ACC112 (cell line): Measurements from ENCODE around the gene RNF214.
"Not testable (repeated sequence)": the region's sequence is repeated elsewhere in the genome, so short reads cannot be mapped to it uniquely, and the experiment has no call there.

Source experiments
- H2AFZ ChIP-seq: fragments of 200-600 bp; sonication (generic); one replicate; pipeline ENCODE4 v1.6.0; 2017; ENCODE audit warnings: antibody characterized with exemption, low read length; ENCODE audit not compliant: unreplicated experiment
- H3K27ac ChIP-seq: fragments of 200-600 bp; sonication (generic); 2 replicates; pipeline ENCODE4 v1.5.1; 2014; ENCODE audit warnings: low read depth, mild to moderate bottlenecking, antibody characterized with exemption, low read length, moderate library complexity
- H3K27me3 ChIP-seq: fragments of 200-600 bp; sonication (generic); 2 replicates; pipeline ENCODE4 v1.6.1; 2014; ENCODE audit warnings: mild to moderate bottlenecking, antibody characterized with exemption, low read length, moderate library complexity, mixed read lengths; ENCODE audit not compliant: insufficient read depth
- H3K36me3 ChIP-seq: fragments of 200-600 bp; sonication (generic); 2 replicates; pipeline ENCODE4 v1.6.1; 2016; ENCODE audit warnings: mild to moderate bottlenecking, antibody characterized with exemption, low read length, moderate library complexity, mixed read lengths; ENCODE audit not compliant: insufficient read depth
- H3K4me1 ChIP-seq: fragments of 200-600 bp; sonication (generic); one replicate; pipeline ENCODE4 v1.6.1; 2016; ENCODE audit warnings: low read length, mixed read lengths; ENCODE audit not compliant: insufficient read depth, unreplicated experiment, control insufficient read depth
- H3K4me3 ChIP-seq: fragments of 200-600 bp; sonication (generic); 2 replicates; pipeline ENCODE4 v1.5.1; 2014; ENCODE audit warnings: mild to moderate bottlenecking, low read depth, low read length
- H3K79me2 ChIP-seq: fragments of 200-600 bp; sonication (generic); one replicate; pipeline ENCODE4 v1.6.0; 2016; ENCODE audit warnings: low read length; ENCODE audit not compliant: control insufficient read depth, unreplicated experiment, insufficient read depth

Gene RNF214

DNA sequence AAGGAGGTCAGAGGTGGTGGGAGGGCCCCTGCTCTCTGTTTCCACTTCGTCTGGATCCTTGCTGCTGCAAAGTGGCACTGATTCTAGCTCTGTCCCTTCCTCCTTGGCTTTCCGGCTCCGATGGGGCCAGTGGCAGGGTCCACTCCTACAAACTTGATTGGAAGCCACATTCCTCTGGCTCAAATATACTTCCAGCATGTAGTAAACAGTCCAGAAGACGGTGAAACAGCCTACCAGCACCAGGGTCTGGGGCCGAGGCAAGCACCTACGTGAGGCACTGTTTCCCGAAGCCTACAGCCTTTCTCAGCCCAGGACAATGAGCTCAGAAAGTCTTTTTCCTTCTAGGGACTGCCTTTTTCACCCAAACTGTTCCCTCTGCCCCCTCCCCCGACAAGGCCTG, 26.4 kb upstream of the RNF214 start:
- not testable (repeated sequence) for H2AFZ ChIP-seq, H3K27ac ChIP-seq, H3K4me3 ChIP-seq, H3K27me3 ChIP-seq
- H3K36me3 ChIP-seq, result peaks cover 14% of the 10 kb centered on the region; the same call in 1 of the 2 replicates
- peaks cover 16% of the 10 kb centered on the region for H3K79me2 ChIP-seq
- peaks cover 14% of the 10 kb centered on the region for H3K4me1 ChIP-seq

DNA sequence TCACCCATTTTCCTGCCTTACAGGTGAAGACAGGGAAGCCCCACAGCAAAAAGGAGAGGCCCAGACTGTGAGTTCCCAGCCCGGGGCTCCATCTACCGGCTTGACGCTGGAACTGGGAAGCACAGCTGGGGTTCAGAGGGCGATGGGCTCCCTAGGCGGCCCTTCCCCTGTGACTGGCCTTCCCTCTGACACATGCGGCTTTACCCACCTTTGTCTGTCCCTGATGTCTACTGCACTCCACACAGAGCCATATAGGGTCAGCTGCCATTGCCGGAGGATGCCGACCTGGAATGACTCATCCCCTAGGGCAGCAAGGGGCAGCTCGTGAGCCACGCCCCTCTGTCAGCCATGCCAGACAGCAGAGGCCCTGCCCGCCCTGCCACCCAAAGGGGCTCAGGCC, 25.6 kb upstream of the RNF214 start:
- H3K36me3 ChIP-seq, result peaks cover 14% of the 10 kb centered on the region; the same call in 1 of the 2 replicates
- not testable (repeated sequence) for H3K27ac ChIP-seq, H2AFZ ChIP-seq, H3K79me2 ChIP-seq, H3K27me3 ChIP-seq, H3K4me3 ChIP-seq, H3K4me1 ChIP-seq

DNA sequence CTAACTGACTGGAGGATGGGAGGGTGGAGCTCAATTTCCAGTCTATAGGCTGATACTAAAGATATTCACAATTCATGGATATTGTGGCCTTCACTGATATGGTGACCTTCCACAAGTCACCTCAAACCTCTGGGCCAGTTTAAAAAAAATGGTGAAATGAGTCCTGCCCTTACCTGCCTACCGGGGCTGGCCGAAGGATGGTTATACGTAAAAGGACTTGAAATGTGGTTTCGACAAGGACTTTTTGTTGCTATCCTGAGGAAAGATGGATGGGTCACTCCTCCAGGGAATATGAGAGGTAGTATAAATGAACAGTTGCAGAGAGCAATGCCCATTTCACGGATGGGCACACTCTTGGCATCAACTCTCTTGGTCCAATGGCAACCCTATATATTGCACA, 25.0 kb upstream of the RNF214 start:
- not testable (repeated sequence) for H3K4me3 ChIP-seq, H3K27ac ChIP-seq, H3K4me1 ChIP-seq, H2AFZ ChIP-seq, H3K79me2 ChIP-seq, H3K27me3 ChIP-seq
- peaks cover 14% of the 10 kb centered on the region; the same call in 1 of the 2 replicates for H3K36me3 ChIP-seq

DNA sequence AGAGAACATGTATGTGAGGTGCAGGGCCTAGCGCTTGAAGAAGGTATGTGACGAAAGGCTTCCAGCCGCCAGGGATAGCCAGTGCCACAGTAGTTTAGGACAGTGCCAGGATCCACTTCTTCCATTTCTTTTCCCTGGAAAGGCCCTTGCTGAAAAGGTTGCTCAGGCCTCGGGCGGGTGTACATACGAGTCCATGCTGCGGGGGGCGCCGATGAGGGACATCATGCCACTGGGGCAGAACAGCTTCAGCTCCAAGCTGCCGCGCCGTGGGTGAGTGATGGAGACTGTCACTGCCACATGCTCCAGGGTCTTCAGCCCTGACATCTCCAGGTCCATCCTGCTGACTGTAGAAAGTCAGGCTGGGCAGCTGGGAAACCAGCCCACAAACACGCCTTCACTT, 23.8 kb upstream of the RNF214 start:
- H2AFZ ChIP-seq, H3K27ac ChIP-seq, H3K27me3 ChIP-seq, H3K79me2 ChIP-seq, H3K4me1 ChIP-seq, H3K4me3 ChIP-seq: not testable (repeated sequence)
- H3K36me3 ChIP-seq, result peaks cover 11% of the 10 kb centered on the region; the same call in 1 of the 2 replicates

DNA sequence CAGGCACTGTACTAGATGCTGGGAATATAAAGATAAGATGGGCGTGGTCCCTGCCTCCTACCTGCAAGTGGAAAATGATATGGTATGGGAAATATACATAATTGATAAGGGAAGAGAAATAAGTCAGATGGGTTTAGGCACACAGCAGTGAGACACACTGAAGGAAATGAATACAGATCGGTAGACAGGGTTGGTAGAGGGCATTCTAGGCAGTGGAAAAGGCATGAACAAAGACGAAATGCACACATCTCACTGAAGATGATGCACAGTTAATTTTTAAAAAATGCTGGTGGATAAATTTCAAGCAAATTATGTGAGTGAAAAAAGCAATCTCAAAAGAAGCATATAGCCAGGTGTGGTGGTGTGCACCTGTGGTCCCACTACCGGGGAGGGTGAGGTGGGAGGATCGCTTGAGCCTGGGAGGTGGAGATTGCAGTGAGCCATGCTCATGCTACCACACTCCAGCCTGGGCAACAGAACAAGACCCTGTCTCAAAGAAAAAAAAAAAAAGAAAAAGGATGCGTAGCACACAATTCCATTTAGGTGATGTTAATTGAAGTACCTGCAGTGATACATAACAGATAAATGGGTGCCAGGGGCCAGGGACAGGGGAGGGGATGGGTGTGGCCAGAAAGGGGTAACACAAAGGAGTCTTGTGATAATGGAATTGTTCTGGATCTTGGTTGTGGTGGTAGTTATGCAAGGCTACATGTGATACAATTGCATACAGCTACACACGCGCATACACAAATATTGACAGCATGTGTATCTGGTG, 22.9 kb upstream of the RNF214 start:
- H3K4me1 ChIP-seq, H3K4me3 ChIP-seq, H2AFZ ChIP-seq, H3K27me3 ChIP-seq, H3K79me2 ChIP-seq, H3K27ac ChIP-seq: not testable (repeated sequence)
- peaks cover 12% of the 10 kb centered on the region; the same call in 1 of the 2 replicates for H3K36me3 ChIP-seq

DNA sequence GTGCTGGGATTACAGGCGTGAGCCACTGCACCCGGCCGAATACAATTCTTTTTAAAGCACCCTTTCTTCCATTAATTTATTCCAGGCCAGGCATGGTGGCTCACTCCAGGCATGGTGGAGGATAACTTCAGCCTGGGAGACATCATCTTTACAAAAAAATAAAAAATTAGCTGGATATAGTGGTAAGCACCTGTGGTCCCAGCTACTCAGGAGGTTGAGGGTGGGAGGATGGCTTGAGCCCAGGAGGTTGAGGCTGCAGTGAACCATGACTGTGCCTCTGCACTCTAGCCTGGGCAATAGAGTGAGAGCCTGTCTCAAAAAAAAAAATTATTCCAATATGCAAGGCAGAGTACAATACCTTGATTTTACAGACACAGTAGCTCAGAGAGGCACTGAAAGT, 21.9 kb upstream of the RNF214 start:
- Histone ChIP-seq H3K79me2 (no peaks in the 10 kb centered on the region), H3K27ac (no peak overlapping the region), H2AFZ (no peak overlapping the region)

DNA sequence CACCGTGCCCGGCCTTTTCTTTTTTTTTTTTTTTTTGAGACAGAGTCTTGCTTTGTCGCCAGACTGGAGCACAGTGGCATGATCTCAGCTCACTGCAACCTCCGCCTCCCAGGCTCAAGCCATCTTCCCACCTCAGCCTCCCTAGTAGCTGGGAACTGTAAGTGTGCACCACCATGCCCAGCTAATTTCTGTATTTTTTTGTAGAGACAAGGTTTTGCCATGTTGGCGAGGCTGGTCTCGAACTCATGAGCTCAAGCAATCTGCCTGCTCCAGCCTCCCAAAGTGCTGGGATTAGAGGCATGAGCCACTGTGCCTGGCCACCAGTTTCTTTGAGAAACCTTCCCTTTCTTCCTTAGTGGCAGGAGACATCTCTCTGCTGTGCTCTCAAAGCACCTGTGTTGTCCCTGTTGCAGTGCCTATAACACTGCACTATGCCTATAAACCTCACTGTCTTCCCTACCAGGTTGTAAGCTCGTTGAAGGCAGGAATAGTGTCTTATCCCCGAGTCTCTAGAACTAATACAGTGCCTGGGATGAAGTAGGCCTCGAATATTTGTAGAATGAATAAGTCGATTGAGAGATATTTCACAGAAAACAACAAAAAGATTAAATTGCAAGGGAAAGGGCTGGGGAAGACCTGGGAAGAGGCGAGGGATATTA, 19.6 kb upstream of the RNF214 start:
- Histone ChIP-seq H2AFZ (no peak overlapping the region), H3K79me2 (no peaks in the 10 kb centered on the region), H3K27me3 (no peaks in the 10 kb centered on the region), H3K4me3 (no peak overlapping the region), H3K27ac (no peak overlapping the region), H3K36me3 (peaks cover 14% of the 10 kb centered on the region; the same call in 1 of the 2 replicates), H3K4me1 (peaks cover 17% of the 10 kb centered on the region)

More for the DNA sequence above, 21.9 kb upstream of the RNF214 start:
- Histone ChIP-seq H3K27me3 (no peaks in the 10 kb centered on the region), H3K4me3 (no peak overlapping the region), H3K36me3 (peaks cover 14% of the 10 kb centered on the region; the same call in 1 of the 2 replicates), H3K4me1 (peaks cover 3% of the 10 kb centered on the region)

DNA sequence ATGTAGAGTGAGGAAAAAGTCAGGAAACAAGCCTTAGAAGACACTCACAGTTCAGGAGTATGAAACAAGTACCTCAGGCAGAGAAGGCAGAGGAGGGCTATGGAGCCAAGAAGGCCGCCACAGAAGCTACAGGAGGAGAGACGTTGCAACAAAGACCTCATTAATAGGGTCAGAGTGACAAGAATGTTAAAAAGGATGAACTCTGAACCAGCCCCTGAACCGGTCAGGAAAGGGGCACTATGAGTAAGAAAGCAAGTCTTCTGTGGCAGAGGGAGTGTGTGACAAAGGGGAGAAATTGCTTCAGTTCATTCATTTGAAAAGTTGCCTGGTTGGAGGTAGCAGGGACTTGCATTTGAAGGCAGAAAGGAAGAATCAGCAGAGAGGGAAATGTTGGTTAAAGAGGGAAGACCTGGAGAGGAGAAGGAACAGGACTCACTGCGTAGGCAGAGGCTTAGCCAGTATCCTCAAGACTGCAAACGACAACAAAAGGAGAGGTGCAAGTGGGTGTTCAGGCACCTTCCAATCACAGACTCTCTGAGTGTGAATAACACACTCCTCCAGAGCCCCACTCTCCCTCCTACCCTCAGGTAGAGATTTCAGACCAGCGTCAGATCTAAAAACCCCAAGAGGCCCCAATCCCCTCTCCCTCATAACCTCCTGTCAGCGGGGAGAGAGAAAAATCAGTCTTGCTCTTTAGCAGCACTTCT, 17.9 kb upstream of the RNF214 start:
- Histone ChIP-seq H3K4me3 (no peak overlapping the region), H3K4me1 (peaks cover 34% of the 10 kb centered on the region), H3K27me3 (no peaks in the 10 kb centered on the region), H2AFZ (no peak overlapping the region), H3K36me3 (peaks cover 24% of the 10 kb centered on the region), H3K27ac (no peak overlapping the region), H3K79me2 (no peaks in the 10 kb centered on the region)

DNA sequence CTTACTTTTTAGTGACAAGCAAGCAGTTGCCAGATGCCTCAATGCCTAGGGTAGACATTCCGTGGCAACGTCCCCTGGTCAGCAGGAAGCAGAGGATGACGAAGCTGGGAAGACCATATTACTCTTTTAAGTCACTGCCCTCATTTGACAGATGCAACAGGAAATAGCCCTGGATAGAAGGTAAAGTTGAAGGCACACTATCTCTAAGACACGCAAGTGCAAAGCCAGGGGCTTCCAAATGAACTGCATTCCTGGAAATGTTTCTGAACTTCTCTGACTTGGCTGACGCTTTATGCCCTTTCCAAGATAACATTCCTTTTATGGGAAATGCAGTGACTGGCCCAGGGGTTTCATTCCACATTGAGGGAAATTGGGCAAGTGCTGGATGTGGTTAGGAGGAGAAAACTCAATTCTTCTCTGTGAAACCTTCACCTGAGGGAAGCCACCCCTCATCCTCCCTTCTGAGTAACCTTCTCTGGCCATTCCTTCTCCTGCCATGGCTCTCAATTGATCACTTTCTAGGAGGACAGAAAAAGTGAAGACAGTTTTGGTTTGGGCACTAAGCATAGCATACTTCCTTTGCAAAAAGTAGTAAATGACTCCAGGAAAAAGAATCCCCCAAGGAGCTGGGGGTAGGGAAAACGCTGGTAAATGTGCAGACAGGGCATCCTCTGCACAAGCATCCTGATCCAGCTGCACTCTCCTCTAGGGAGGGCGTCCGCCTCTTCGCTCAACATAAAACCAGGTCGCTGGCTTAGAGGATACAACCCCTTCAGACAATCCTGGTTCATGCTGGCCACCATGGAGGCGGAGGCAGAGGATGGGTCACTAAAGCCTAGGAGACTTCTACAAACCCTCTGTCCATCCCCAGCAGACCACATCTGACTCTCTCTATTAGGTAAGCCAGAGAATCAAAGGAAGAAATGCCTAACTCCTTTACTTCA, 15.1 kb upstream of the RNF214 start:
- Histone ChIP-seq H3K4me3 (peak overlapping the region; percentile 36; the same call in 1 of the 2 replicates), H3K27me3 (no peaks in the 10 kb centered on the region), H3K27ac (peak overlapping the region; percentile 87), H3K79me2 (no peaks in the 10 kb centered on the region), H2AFZ (no peak overlapping the region), H3K4me1 (peaks cover 59% of the 10 kb centered on the region), H3K36me3 (peaks cover 25% of the 10 kb centered on the region)
